ENCODE data around the gene C2orf68. TPM values are rescaled to one million over a fixed set of nuclear protein-coding genes. Genes with fewer than 3 reads are reported as not detected.

The C2orf68 gene
- total RNA-seq, 1 experiment from 2014 or later = 69.6 TPM

GRCh38 chr2:85566265-85566664, 45.6 kb downstream of the C2orf68 start:
- Mint-ChIP-seq H3K4me1 (peaks cover 3% of the 10 kb centered on the region), H3K36me3 (no peaks in the 10 kb centered on the region), H3K4me3 (no peak overlapping the region), H3K9me3 (no peaks in the 10 kb centered on the region), H3K27ac (no peak overlapping the region), H3K27me3 (ENCODE audit: low read depth) (peaks cover 47% of the 10 kb centered on the region)
- ATAC-seq (no peak), DNase-seq (ENCODE audit: low spot score) (no peak)
- TF ChIP-seq SMAD3 (CRISPR knock-in tag; IDR thresholded peaks at IDR 0.05; ENCODE audit: borderline replicate concordance) (no peak), ESRRA (CRISPR knock-in tag; IDR thresholded peaks at IDR 0.05; ENCODE audit: borderline replicate concordance) (no peak), HMGA2 (CRISPR knock-in tag; IDR thresholded peaks at IDR 0.05) (no peak), OVOL2 (CRISPR knock-in tag; IDR thresholded peaks at IDR 0.05; ENCODE audit: borderline replicate concordance) (no peak), ZNF232 (CRISPR knock-in tag; IDR thresholded peaks at IDR 0.05) (no peak), ZNF671 (CRISPR knock-in tag; IDR thresholded peaks at IDR 0.05) (no peak), NR3C1 (CRISPR knock-in tag; conservative IDR thresholded peaks at IDR 0.05; ENCODE audit: low read depth) (no peak), ZNF281 (CRISPR knock-in tag; IDR thresholded peaks at IDR 0.05) (no peak), MYBL2 (CRISPR knock-in tag; IDR thresholded peaks at IDR 0.05) (no peak), ZNF532 (CRISPR knock-in tag; IDR thresholded peaks at IDR 0.05; ENCODE audit: borderline replicate concordance) (no peak), ZNF219 (CRISPR knock-in tag; IDR thresholded peaks at IDR 0.05; ENCODE audit: borderline replicate concordance) (no peak), MAX (CRISPR knock-in tag; IDR thresholded peaks at IDR 0.05) (no peak), MXD4 (CRISPR knock-in tag; IDR thresholded peaks at IDR 0.05; ENCODE audit: borderline replicate concordance) (no peak), SOX15 (CRISPR knock-in tag; IDR thresholded peaks at IDR 0.05) (no peak), ARID4B (CRISPR knock-in tag; IDR thresholded peaks at IDR 0.05; ENCODE audit: borderline replicate concordance) (no peak), ZMAT4 (CRISPR knock-in tag; IDR thresholded peaks at IDR 0.05) (no peak), E2F1 (CRISPR knock-in tag; IDR thresholded peaks at IDR 0.05) (no peak), AFF4 (CRISPR knock-in tag; IDR thresholded peaks at IDR 0.05; ENCODE audit: borderline replicate concordance) (no peak)
- ChIA-PET POLR2A (interaction anchor here (0.8 to 1.6 kb wide), 2 partner anchors 28 to 172 kb away, joined by 4 read pairs; partner anchors contain the start of gene MAT2A), CTCF (no interaction called here)

Data from WTC11 (cell line).